Psoas muscle (tissue), 8 donors: ENCODE measurements around the gene RSAD1. TPM values are rescaled to one million over a fixed set of nuclear protein-coding genes. Genes with fewer than 3 reads are reported as not detected.

Experiments used
- ATAC-seq, 4 donors: fragments of 200-7000 bp; cut with Tn5 transposase; one replicate each; pipeline ENCODE4 v1.9.1; 2020; ENCODE audit warnings: moderate library complexity in 3 of 4, mild to moderate bottlenecking in 2 of 4
- DNase-seq, 2 donors: peaks; one replicate each; pipeline ENCODE4 v3.0.0-alpha.2; 2020
- H3K27ac ChIP-seq: fragments of 200-600 bp; one replicate; pipeline ENCODE4 v1.8.0; 2022
- H3K27me3 ChIP-seq, 3 donors: fragments of 200-600 bp in 1 of 3; one replicate each; pipeline versions ENCODE4 v1.6.1 to v1.8.0; 2013 to 2022; ENCODE audit warnings: low read length in 2 of 3, mild to moderate bottlenecking in 2 of 3, moderate library complexity in 1 of 3; ENCODE audit not compliant: insufficient read depth in 3 of 3
- H3K36me3 ChIP-seq, 2 donors: fragments of 200-600 bp in 1 of 2; one replicate each; pipeline versions ENCODE4 v1.6.1 to v1.8.0; 2013 to 2022; ENCODE audit warnings: low read depth in 1 of 2, mild to moderate bottlenecking in 1 of 2, moderate library complexity in 1 of 2; ENCODE audit not compliant: insufficient read depth in 1 of 2
- H3K4me1 ChIP-seq: fragments of 200-600 bp; one replicate; pipeline ENCODE4 v1.8.0; 2022
- H3K4me3 ChIP-seq: fragments of 200-600 bp; one replicate; pipeline ENCODE4 v1.8.0; 2022; ENCODE audit warnings: mild to moderate bottlenecking
- H3K9me3 ChIP-seq: fragments of 200-600 bp; one replicate; pipeline ENCODE4 v1.8.0; 2022
- CTCF ChIP-seq: fragments of 200-600 bp; IDR thresholded peaks from one replicate; pipeline ENCODE4 v1.8.0; 2022; ENCODE audit warnings: antibody characterized with exemption
- WGBS, 3 donors: extraction: QIAGEN DNeasy Blood & Tissue Kit; methylation state at CpG; one replicate each; pipeline versions ENCODE4 v1.1.6 to v1.1.7; 2013; 5-methylcytosine and 5-hydroxymethylcytosine counted together
- intact Hi-C, 2 donors: fragments of 100-400 bp; cut with DNase I; formaldehyde crosslinking; loops; one replicate each; pipeline versions ENCODE4 v1.11.0 to v1.14.2; 2022
- polyA plus RNA-seq, 3 donors: library from polyadenylated mRNA; stranded (reverse); fragments of 200-250 nt; gene quantifications; one replicate each; pipeline ENCODE4 v1.2.3, GENCODE V29; 2013
- total RNA-seq, 4 donors: library from RNA; stranded (reverse); fragmentation: NEBNext Ultra II Directional in 2 of 4; extraction: Animal tissue kit (Norgen Biotek cat#: 25700) in 2 of 4; gene quantifications; one replicate each; pipeline versions ENCODE4 v1.2.1 to v1.2.4, GENCODE V29; 2021 to 2023
- donor health status: healthy with polysubstance abuse.
- donor health status: DM: no; HTN: no; CAD: no; lungs with moderate emphysema.
- donor health status: Bipolar disorder and iron deficiency.
- donor health status: healthy.
- donor health status: DM: yes; HTN: yes; CAD: no.
- donor health status: DM: no; HTN: no; CAD: no.
- donor health status: DM: no; HTN: no; CAD: no.
- donor health status: DM: yes; HTN: yes; CAD: no.

RSAD1 gene
- total and polyA plus RNA-seq, 7 donors = 34.3 to 63.2 (median 52.4) TPM

DNA sequence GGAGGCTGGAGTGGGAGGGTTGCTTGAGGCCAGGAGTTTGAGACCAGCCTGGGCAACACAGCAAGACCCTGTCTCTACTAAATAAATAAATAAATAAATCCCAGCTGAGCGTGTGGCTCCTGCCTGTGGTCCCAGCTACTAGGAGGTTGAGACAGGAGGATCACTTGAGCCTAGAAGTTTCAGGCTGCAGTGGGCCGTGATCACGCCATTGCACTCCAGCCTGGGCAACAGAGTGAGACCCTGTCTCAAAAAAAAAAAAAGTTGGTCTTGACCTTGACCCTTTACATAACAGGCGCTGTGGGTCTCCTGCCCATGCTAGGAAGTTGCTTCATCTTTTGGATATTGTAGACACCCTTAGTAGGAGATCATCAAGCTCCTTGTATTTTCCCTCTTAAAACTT, 41.3 kb upstream of the RSAD1 start:
- TF ChIP-seq CTCF = no peak
- 98% methylated on average over 4 of the region's 4 CpGs for WGBS, 3 donors
- DNase-seq = no peak

DNA sequence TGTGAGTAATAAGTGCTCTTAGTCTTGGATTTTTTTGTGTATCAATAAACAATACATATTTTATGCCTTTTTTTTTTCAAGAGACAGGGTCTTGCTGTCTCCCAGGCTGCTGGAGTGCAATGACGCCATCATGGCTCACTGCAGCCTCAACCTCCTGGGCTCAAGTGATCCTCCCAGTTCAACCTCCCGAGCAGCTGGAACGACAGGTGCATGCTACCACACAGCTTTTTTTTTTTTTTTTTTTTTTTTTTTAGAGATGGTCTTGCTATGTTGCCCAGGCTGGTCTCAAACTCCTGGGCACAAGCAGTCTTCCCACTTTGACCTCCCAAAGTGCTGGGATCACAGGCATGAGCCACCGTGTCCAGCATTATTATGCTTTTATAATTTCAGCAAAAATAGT, 39.7 kb upstream of the RSAD1 start:
- H3K27ac ChIP-seq = no peak overlapping the region
- no peak overlapping the region for H3K4me3 ChIP-seq
- 53 to 88% (median 64%) methylated on average over 4 of the region's 4 CpGs for WGBS, 3 donors
- no peak for TF ChIP-seq CTCF
- no peaks in the 10 kb centered on the region for H3K27me3 ChIP-seq
- peaks cover 19% of the 10 kb centered on the region for H3K4me1 ChIP-seq
- no peak for ATAC-seq
- no peaks in the 10 kb centered on the region for H3K9me3 ChIP-seq
- H3K36me3 ChIP-seq = peaks cover 0 to 5% of the 10 kb centered on the region in 2 donors
- no peak for DNase-seq
- intact Hi-C loops = no loop called here

More for the DNA sequence above, 41.3 kb upstream of the RSAD1 start:
- Histone ChIP-seq H3K27ac (no peak overlapping the region), H3K4me3 (no peak overlapping the region), H3K36me3 (peaks cover 0 to 5% of the 10 kb centered on the region in 2 donors), H3K27me3 (no peaks in the 10 kb centered on the region), H3K4me1 (peaks cover 21% of the 10 kb centered on the region), H3K9me3 (no peaks in the 10 kb centered on the region)
- intact Hi-C loops = no loop called here
- ATAC-seq = no peak

- DNase-seq (no peak), ATAC-seq (peak in 3 of 4 donors; percentile 61 to 64 (median 64))
- H3K27me3 ChIP-seq = no peaks in the 10 kb centered on the region
- H3K4me3 ChIP-seq = no peak overlapping the region
- 35 to 43% (median 37%) methylated on average over 4 of the region's 4 CpGs for WGBS, 3 donors
- H3K9me3 ChIP-seq = no peaks in the 10 kb centered on the region
- peaks cover 0 to 5% of the 10 kb centered on the region in 2 donors for H3K36me3 ChIP-seq
- intact Hi-C loops = no loop called here
- peaks cover 22% of the 10 kb centered on the region for H3K4me1 ChIP-seq
- no peak for TF ChIP-seq CTCF
- H3K27ac ChIP-seq = peak overlapping the region; percentile 63
Measured at GRCh38 chr17:50440172-50440837, 38.4 kb upstream of the RSAD1 start.

DNA sequence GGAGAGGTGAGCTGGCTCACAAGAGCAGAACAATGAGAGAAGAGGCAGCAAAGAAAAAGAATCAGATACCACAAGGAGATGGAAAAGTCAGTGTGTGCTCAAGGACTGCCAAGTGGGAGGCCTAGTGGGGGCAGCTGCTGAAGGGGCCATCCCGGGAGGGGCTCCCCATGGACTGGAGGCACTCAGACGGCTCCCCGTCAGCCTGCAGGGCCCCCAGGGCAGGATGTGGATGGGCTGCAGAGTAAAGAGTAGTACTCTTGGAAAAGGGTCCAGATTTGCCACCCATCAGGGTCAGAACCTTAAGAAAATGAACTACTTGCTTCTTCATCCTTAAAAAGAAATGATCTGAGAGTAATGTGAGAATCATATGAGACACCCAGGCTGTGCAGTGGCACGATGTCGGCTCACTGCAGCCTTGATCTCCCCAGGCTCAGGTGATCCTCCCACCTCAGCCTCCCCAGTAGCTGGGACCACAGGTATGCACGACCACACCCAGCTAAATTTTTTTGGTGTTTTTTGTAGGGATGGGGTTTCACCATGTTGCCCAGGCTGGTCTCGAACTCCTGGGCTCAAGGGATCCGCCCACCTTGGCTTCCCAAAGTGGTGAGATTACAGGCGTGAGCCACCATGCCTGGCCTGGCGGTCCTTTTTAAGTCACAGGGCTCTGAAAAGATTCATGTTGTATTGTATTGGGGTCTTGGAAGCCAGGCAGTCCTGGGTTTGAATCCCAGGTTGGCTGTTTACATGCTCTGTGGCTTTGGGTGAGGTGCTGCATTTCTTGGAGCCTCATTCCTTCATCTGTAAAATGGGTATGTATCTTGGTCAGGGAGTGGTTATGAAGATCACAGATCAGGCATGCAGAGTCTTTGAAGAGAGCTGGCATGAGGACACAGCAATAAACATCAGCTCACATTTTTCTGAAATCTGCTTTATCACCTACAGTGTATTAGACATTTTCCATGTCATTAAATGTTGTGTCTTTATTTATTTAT, 37.5 kb upstream of the RSAD1 start:
- Histone ChIP-seq H3K36me3 (no peaks in the 10 kb centered on the region), H3K27me3 (no peaks in the 10 kb centered on the region), H3K9me3 (no peaks in the 10 kb centered on the region), H3K27ac (peak overlapping the region; percentile 63), H3K4me3 (no peak overlapping the region), H3K4me1 (peaks cover 28% of the 10 kb centered on the region)
- no peak for TF ChIP-seq CTCF
- WGBS, 3 donors = 62 to 73% (median 71%) methylated on average over 10 of the region's 10 CpGs
- intact Hi-C loops = no loop called here
- ATAC-seq (no peak), DNase-seq (no peak)
